Measurements from ENCODE around the gene XCR1.
"Not testable (repeated sequence)": the region's sequence is repeated elsewhere in the genome, so short reads cannot be mapped to it uniquely, and the experiment has no call there.

The XCR1 gene

GRCh38 chr3:46003706-46004105, 23.6 kb downstream of the XCR1 start:
- DNase-seq, result not testable (repeated sequence)

DNA sequence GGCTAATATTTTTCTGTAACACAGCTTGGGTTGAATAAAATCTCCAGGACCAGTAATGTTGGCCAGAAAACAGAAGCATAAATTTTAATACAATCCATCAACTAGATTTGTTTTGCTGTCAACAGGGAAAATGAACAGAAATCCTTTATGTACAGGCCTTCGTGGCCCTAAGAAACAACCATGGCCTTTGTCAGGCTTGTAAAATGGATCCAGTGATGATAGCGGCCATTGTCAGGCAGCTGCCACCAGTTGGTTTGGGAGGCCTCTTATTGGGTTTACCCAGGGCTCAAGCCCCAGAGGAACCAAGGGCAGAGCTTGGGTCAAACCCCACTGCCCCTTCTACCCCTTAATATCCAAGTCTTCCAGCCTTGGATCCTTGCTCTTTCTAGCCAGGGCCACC, 26.1 kb downstream of the XCR1 start:
- no peak for DNase-seq

DNA sequence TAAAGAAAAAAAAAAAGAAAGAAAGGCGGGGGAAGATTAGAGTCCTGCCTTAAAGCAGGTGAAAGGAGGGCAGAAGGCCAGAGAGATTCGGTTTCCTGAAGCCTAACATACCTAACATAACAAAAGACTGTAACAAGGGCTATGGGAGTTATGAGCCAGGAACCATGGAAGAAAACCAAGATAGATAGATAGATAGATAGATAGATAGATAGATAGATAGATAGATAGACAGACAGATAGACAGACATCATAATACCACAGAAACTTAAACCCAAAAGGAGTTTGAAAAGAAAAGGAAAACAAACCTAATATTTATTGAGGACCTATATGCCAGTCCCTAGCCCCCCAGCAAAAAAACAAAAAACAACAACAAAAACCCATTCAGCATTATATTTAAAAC, 29.3 kb downstream of the XCR1 start:
- DNase-seq, result no peak

GRCh38 chr3:45997499-45997898, 29.8 kb downstream of the XCR1 start:
- not testable (repeated sequence) for DNase-seq

DNA sequence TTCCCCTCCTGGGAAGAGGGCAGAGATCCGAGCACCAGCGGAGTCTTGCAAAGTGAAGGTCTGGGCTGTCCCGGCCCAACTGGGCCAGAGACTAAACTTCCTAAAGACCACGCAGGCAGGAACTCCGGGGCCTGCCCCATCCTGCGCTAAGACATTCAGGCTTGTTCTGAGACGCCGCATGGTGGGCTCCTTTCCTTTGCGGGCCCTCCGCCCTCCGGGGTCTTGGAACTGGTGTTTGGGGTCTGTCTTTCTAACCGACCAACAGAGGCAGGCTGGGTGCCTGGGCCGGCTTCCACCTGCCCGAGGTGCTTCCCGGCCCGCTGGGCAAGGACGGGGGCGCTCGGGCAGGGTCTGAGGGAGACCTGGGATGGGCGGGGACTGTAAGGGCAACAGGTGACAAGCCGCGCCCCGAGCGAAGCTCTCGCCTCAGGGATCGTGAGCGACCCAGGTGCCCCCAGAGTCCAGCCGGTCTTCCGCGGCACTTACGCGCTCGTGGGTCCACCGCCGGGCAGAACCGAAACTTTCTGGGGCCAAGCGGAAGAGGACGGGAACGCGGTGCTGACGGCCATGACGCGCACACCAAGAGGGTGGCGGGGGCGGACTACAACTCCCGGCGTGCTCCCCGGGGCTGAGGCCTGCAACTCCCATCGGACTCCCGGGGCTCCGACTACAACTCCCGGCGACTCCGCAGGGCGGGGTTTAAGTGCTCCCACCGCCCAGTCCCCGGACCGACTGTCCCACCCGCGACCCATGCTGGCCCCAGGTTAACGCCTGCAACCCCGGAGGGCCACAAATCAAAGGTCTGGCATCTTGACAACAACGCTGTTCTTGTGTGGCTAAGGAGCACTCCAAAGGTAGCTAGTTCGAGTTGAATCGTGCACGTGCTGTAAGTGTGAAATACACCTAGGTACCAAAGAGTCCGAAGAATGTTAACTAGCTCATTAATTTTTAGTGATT, 31.8 kb downstream of the XCR1 start, which contains the start of gene FYCO1:
Gene FYCO1, minus strand, starts transcription at position 589 of the 957 bp plus-strand sequence. CDS start 10,914 bp downstream, outside the sequence.
- peak; percentile 90 to 92 for DNase-seq

DNA sequence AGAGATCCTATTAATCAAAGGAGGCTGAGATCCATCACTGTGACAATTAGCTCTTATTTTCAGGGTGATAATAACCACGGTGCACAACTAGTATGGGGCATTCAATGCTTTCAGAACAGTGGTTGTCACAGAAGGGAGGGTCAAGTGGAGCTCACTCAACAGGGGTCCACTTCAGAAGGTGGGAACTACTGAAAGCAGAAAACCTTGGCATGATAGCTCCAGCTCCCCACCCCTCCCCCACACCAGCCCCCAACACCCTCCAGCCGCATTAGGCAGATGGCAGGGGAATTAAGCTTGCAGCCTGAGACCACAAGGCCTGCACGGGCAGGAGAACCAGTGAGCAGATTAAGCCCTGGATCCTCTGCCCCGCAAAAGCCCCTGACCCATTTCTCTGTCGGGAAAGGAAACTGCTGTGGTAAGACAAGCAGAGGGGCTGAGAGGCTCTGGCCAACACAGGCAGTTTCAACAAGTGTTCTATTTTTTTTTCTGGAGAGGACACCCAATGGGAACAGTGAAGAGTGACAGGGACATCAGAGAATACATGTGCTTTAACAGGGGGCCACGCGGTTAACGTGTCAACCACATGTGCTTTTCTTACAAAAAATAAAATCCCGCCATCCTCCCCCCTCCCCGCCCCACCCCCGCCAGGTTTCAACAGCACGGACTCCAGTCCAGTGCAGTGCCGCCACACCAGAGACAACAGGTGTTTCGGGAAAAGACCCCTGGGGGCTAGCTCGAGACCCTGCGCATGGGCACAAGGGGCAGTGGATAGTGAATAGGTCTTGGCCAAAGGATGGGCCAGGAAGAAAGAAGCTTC, 32.7 kb downstream of the XCR1 start:
- peak; percentile 62 to 65 for DNase-seq

DNA sequence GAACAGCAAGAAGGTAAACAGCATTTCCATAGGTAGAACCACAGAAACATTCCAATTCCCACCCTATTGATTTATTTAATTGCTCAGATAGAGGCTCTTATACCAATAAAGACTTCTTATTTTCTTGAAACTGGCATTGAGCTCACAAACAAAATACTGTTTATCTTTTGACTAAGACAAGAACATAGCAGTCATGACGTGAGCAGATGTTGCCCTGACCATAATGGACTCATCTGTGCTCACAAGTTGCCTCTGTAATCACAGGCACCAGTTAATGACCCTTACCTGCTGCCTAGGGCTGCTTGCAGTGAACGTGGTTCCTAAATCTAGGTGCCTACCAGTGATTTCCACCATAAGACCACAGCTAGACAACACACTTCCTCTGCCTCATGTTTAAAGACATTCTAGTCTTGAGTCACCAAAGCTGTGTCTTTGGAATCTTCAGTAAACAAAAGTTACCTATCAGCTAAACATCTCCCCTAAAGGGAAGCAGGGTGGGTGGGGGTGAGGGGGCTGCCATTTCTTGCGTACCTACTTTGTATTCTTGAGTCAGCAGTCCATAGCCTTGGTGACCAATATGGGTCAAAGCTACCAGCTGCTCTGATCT, 33.8 kb downstream of the XCR1 start:
- no peak for DNase-seq

DNA sequence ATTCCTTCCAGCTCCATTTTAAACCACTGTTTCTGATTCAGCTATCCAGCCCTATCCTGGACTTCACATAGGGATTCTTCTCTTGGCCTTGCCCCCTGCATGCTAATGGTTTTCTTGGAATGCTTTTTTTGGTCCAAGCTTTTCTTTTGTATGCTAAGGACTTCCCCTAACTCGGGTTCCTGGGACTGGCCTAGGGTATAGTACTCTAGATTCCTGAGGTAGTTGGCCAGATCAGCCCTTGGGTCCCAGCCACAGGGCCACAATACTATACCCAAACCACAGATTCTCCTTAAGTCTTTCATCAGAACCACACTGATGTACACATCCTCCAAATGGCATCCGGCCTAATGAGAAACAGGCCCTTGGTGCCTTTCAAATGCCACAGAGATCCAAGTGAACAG, 34.5 kb downstream of the XCR1 start:
- no peak for DNase-seq

GRCh38 chr3:45992133-45992729, 35.1 kb downstream of the XCR1 start:
- DNase-seq, result no peak

DNA sequence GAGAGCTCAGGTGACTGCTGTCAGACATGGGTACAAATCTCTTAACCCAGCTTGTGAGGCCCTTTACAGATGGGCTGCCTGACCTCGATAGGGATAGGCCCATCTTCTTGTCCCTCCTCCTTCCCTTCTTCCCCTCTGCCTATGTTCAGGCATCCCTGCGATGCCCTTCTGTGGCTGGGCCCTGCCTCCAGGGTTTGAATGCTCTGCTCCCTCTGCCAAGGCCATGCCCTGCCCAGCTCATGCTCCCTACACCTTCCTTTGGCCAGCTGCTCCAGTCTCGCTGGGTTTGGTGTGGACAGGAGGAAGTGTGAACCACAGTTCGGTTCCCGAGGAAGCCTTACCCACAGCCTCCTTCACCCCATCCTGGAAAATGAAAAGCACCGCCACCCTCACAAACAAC, 35.9 kb downstream of the XCR1 start:
- DNase-seq, result no peak

DNA sequence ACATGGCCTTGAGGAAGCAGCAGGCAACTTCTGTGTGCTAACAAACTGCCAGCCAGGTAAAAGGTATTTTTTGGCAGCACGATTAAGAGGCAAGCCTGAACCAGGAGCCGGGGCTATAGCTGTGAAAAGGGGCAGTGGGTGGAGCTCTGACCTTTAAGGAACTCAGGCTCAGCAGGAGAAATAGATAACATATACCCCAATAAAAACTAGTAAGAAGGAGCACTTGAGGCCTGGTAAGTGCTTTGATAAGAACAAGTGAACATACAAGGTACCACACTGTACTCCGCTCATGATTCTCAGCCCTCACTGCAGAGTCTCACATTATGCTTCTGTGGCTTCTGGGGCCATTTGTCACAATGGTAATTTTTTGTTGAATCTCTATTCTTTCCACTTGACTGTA, 37.1 kb downstream of the XCR1 start:
- no peak for DNase-seq

DNA sequence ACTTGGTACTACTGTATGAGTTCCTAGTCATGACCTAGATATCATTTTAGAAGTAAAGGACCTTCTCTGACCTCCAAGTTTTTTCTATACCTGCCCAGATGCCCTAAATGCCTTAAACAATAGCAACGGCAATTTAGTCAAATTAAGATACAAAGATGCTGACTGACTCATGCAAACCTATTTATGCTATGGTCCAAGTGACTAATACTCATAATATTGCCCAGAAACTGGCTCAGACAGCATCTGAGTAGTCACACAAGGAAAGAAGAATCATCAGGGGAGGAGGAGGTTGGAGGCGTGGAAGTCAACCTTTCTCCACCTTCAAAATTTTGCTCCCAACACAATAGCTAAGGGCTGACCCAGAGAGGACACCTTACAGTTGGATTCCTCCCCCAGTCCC, 38.5 kb downstream of the XCR1 start:
- DNase-seq, result no peak

DNA sequence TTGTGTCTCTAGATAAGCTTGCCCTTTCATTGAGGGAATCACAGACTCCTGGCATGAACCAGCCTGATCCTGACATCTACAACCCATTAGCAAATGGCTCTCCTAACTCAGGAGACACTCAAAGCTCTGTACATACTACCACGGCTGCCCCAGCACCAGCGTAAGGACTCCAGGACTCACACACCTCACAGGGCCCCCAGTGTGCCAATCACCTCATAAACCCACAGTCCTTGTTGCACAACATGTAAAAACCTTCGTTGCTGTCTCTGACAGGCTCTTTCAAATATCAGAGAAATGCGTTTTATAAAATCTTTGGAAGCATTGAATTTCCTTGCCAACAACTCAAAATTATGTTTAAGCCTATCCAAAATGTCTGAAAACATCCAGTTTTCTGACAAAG, 38.9 kb downstream of the XCR1 start:
- DNase-seq, result no peak

DNA sequence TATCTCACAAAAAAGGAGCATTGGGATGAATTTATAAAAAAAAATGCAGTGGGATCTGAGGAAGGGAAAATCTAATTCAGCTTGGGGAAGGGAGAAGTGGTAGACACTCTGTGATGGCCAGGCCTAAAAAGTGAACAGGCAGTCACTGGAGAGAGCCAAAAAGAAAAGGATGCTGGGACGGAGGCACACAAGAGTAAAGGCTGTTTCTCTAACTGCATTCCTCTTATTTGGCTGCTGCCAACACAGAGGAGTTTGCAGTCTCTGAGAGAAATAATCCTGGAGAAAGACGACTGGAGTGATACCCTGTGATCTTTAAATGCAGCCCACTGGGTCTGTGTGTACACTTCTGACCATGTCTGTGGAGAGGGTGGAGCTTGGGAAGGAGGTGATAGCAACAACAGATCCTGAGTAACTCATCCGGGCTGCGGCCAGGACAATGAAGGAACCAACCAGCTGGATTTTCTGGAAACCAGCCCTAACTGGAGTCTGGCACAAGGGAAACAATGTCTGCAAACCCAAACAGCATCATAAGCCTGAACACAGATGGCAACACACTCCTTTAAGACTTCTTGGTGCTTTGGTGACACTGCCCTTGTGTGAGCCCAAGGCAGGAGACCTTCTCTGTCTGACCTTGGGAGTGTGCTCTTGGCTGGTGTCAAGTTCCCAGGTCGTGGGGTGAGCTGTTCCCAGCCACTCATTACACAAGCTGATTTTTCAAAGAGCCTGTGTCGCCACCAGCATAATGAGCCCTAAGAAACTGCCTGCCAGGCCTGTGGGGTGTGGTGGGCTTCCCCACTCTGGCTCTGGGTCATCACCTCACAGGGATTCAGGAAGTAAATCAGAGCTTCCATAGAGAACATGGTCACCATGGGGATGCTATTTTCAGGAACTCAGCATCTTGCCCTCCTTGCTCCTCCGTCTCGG, 39.7 kb downstream of the XCR1 start:
- no peak for DNase-seq

- DNase-seq, result no peak
Observed at GRCh38 chr3:45986303-45986982, 40.8 kb downstream of the XCR1 start.

DNA sequence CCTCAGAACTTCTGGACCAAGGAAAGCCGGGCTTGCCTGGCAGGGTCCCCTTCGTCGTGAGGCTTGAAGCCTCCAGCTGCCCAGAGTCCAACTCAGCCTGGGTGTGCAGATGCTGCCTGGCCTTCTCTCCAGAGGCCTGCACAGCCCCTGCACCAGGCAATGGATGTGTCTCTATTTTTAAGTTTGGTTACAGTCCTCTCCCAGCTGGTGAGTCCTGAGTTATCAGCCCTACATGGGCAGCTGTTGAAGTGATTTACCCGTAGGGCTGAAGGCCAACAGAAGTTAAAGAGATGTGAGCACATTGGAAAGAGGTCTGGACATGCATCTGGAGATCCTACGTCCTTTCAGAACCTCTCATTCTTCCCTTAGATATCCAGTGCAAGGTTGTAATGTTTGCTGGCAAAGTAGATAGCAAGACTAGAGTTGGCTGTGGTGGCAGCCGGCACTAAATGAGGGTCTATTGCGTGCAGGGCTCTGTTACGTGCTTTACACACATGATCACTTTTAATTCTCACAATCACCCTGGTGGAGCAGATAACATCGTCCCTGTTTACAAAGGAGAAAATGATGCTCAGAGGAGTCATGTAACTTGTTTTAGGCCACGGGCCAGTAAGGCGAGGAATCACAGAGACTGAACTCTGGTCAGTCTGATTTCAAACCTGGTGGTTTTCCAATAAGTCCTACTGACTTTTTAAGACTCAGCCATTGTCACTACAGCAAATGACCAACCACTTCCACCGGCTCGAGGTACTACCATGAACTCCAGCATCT, 41.6 kb downstream of the XCR1 start:
- DNase-seq, result no peak

DNA sequence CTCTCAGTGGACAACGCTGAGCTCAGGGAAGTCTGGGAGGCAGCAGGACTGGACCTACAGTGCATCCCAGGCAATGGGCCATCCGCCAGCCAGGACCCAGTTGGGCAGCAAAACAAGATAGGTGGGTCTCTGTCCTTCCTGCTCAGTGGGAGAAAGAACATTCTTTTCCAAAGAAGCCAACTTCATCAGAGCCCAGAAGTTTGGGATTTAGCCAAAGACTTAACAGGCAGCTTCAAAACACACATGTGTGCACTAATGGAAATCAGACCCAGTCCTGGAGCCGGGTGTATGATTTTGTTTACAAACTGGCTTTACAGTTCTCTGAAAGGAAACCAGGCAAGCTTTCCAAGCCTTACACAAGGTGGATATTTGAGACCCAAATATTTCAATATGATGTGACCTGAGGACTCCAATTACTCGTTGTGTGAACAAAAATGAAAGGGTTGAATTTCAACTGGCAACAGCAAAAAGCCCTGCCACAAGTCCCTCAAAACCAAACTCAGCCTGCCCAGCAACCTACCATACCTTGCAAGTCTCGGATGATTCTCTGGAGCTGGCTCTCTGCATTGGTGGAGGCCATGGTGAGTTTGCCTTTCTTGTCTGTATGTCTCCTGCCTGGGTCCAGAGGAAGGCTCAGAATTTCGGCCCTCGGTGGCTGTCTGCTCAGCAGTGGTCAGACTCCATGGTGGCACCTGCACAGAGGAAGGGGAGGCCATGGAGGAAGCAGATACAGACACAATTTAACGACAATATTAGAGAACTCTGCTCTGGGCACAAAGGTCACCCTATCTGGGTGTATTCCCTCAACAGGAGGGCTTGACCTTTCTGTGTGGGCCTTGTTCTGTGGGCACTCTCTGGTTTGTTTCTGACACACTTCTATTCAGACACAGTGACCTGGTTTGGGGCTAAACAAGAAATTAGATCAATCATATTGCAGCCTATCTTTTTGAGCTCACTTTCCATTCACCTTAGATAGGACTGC, 42.7 kb downstream of the XCR1 start:
- DNase-seq, result no peak

- DNase-seq, result no peak
Observed at GRCh38 chr3:45983770-45984169, 43.5 kb downstream of the XCR1 start.

Measured in activated T-cell treated with anti-CD3 and anti-CD28 coated beads, Interleukin-2, amount 50 U/mL, for 48 hours (primary cell).